ENCODE results near the gene PITPNB.

PITPNB gene

DNA sequence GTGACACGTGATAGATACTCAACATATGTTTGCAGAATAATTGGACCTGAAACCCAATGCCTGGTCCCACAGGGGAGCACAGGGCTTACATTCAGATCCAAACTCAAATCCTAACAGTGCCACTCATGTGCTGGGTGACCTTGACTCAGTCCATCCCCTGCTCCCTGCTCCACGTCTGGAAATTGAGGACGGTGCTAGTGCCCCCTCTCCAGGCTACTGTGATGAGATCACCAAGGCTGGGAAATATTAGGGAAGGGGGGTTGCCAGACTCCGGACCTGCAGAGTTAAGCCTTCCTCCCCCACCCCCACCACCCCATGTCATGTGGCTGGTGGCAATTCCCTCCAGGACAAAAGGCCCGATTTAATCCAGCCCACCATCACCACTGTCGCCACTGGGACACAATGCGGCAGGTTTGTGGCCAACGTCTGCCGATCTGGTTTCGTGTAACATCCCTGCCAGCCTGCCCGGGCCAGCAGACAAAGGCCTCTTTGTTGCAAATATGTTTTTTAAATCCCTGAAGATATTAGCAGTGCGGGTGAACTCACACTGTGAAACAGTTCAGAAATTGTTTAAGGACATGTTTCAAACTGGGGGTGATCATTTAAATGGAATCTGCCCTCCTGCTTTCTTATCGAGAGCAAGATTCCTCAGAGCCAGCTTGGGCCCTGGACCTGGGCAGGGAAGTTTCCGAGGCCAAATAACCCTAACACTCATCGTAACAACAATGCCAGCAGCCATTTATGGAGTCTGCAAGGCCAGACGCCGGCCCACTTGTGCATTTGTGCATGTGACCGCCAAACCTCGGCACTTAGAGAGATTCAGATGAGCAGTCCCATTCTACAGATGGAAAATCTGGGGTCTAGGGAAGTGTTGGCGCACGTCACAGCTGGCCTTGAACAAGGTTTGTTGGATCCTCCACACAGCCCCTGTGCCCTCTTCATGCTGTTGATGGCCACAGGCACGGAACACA is 97.9 kb downstream of the PITPNB start:
- no peak for DNase-seq
- in situ Hi-C loops (cut with HindIII; ENCODE audit: low pct_ligation_motif_present, low pct_unique_long_range_greater_than_20kb, low sequenced_read_pairs) = no loop called here

DNA sequence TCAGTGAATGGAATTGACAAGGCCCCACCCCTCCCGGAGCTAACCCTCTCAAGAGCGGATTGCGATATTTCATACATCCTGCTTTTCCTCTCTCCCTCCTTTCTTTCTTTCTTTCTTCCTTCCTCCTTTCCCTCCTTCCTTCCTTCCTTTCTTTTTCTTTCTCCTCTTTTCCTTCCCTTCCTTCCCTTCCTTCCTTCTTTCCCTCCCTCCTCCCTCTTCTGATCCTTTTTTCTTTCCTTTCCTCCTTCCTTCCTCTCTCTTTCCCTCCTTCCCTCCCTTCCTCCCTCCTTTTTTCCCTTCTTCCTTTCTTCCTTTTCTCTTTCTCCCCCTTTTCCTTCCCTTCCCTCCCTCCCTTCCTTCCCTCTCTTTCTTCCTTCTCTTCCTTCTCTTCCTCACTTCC is 102.5 kb downstream of the PITPNB start:
- in situ Hi-C loops (cut with HindIII; ENCODE audit: low pct_ligation_motif_present, low pct_unique_long_range_greater_than_20kb, low sequenced_read_pairs) = no loop called here
- DNase-seq = no peak

GRCh38 chr22:27815826-27816530 is 103.1 kb downstream of the PITPNB start:
- in situ Hi-C loops (cut with HindIII; ENCODE audit: low pct_ligation_motif_present, low pct_unique_long_range_greater_than_20kb, low sequenced_read_pairs) = no loop called here

DNA sequence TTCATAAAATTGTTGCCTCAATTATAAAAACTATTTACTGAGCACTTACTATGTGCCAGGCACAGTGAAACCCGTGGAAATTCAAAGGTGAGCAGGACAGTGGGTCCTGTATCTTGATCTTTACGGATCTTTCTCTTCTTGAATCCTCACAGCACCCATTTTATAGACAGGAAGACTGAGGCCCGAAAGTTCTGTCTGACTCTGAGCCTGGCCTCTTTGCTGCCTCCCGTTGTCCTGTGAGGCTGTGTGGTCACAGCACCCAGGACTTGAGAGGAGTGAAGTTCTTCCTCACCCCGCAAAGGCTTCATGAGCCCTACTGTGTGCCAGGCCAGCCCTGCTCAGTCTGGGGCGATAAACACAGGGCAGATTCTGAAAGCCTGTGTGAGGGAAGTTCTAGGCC is 104.1 kb downstream of the PITPNB start:
- DNase-seq = no peak
- in situ Hi-C loops (cut with HindIII; ENCODE audit: low pct_ligation_motif_present, low pct_unique_long_range_greater_than_20kb, low sequenced_read_pairs) = no loop called here

More at GRCh38 chr22:27815826-27816530, 103.1 kb downstream of the PITPNB start:
- no peak for DNase-seq

- in situ Hi-C loops (cut with HindIII; ENCODE audit: low pct_ligation_motif_present, low pct_unique_long_range_greater_than_20kb, low sequenced_read_pairs) = no loop called here
Observed at GRCh38 chr22:27811778-27812177, 107.3 kb downstream of the PITPNB start.

DNA sequence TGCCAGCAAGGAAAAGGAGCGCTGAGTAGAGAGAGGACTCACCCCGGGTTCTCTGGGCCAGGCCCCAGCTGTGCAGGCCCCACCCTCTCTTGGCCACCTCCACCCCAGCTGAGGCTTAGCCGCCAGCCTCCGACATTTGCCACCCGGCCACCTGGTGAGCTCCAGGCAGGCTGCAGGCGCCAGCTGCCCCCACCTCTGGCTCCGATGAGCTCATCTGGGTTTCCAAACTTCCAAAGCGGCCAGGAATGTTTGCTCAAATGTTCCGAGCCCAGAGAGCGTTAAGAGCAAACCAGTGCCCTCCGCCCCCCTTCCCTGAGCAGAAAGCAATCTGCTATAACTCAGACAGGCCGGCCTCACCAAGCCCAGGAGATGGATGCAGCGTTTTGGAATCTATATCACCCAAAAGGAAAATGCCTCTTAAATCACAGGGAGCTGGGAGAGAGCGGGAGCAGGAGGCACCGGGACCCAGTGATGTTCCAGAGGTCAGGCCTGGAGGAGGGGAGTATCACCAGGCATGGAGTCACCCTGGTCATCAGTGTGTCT is 108.4 kb downstream of the PITPNB start:
- in situ Hi-C loops (cut with HindIII; ENCODE audit: low pct_ligation_motif_present, low pct_unique_long_range_greater_than_20kb, low sequenced_read_pairs) = no loop called here
- no peak for DNase-seq

More at GRCh38 chr22:27811778-27812177, 107.3 kb downstream of the PITPNB start:
- no peak for DNase-seq

DNA sequence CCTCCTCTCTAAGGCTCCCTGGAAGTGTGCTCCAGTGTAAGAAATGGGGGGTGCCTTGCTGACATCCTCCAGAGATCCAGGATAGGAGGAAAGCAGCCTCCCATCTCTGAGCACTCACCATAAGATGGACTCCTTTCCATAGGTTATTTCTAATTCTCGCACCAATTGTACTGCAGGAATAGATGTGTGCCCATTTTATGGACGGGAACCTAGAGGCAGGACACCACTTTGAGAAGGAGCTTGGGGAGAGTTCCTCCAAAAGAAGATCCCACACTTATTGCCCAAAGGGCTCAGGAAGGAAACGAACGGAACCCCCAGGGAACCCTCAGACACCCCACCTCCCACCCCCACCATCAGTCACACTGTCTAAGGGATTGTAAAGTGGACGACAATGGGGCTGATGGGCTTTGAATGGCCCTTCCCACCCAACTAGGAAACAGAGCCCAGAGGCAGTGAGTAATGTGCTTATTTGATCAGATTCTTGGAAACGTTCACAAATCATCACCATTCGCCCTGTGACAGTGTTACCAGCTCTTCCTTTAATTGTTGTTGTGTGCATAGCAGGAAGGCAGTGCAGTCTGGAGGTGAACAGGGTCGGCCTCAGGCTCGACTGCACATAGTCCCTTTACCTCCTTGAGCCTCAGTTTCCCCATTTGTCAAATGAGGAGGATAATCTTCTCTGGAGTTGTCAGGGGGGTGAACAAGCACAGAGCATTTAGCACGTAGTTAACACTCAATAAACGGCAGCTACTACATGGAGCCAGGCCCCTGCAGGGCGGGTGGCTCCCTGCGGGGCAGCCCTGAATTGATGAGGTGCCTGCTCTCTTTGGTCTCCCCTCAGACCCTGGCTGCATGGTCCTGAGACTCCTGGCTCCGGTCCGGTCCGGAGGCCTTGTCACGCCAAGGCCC is 109.1 kb downstream of the PITPNB start:
- in situ Hi-C loops (cut with HindIII; ENCODE audit: low pct_ligation_motif_present, low pct_unique_long_range_greater_than_20kb, low sequenced_read_pairs) = no loop called here
- DNase-seq = no peak

- no peak for DNase-seq
- in situ Hi-C loops (cut with HindIII; ENCODE audit: low pct_ligation_motif_present, low pct_unique_long_range_greater_than_20kb, low sequenced_read_pairs) = no loop called here
Observed at GRCh38 chr22:27809226-27809603, 109.8 kb downstream of the PITPNB start.

DNA sequence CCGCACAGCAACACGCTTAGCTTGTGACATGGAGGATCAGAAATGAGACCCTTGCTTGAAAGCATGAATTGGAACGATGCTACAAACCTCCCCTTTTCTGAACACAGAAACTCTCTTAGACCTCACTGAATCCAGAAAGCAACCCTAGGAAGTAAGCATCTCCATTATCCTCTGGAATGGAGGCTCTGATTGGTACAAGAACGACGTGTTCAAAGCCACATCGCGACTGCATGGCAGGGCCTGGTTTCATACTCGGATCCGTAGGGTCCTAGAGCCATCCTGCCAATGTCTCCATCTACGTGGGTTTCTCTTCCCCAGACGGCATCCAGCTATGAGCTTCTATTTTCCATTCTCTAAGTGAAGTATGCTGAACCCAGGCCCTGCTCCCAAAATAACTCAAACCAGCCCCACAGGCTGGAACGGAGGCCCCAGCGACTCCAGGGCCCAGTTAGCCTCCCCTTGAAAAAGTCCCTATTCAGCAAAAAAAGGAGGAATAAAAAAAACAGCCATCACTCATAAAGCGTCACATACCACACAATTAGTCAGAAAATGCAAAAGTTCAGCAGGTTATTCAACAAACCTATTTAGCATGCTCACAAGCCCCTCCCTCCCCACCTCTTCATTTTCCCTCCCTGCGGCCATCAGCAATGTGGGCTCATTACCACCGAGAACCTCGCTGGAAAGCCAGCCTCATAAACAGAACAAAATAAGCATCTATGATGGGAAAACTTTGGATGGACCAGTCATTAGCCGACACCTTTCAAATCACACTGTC is 110.4 kb downstream of the PITPNB start:
- no peak for DNase-seq
- in situ Hi-C loops (cut with HindIII; ENCODE audit: low pct_ligation_motif_present, low pct_unique_long_range_greater_than_20kb, low sequenced_read_pairs) = no loop called here

- in situ Hi-C loops (cut with HindIII; ENCODE audit: low pct_ligation_motif_present, low pct_unique_long_range_greater_than_20kb, low sequenced_read_pairs) = no loop called here
- DNase-seq = no peak
Observed at GRCh38 chr22:27805841-27806240, 113.2 kb downstream of the PITPNB start.

GRCh38 chr22:27804470-27805297 is 114.4 kb downstream of the PITPNB start:
- in situ Hi-C loops (cut with HindIII; ENCODE audit: low pct_ligation_motif_present, low pct_unique_long_range_greater_than_20kb, low sequenced_read_pairs) = no loop called here
- peak; percentile 65 for DNase-seq

DNA sequence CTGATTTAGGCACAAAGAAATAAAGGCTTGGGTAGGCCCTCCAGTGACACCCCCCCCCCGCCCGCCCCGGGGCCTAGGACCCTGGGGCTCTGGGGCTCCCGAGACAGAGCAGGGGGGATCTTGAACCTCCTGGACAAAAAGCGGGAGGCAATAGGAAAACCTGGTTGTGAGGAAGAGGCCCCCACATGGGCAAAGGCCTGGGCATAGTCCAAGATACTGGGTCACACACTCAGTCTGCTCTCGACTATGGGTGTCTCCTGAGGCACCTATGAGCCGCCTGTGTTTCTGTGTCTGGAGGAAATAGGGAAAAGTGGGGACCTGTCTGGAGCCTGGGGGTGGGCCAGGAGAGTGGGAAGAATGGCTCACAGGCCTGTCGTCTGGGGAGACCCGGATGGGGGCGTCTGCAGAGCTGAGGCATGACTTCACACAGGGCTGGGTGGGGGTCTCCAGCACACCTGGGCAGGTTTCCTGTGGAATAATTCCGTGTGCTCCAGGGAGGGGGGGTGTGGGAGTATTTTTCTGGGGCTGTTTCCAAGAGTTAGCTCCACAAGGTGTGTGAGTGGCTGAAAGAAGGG is 115.1 kb downstream of the PITPNB start:
- DNase-seq = no peak
- in situ Hi-C loops (cut with HindIII; ENCODE audit: low pct_ligation_motif_present, low pct_unique_long_range_greater_than_20kb, low sequenced_read_pairs) = no loop called here

DNA sequence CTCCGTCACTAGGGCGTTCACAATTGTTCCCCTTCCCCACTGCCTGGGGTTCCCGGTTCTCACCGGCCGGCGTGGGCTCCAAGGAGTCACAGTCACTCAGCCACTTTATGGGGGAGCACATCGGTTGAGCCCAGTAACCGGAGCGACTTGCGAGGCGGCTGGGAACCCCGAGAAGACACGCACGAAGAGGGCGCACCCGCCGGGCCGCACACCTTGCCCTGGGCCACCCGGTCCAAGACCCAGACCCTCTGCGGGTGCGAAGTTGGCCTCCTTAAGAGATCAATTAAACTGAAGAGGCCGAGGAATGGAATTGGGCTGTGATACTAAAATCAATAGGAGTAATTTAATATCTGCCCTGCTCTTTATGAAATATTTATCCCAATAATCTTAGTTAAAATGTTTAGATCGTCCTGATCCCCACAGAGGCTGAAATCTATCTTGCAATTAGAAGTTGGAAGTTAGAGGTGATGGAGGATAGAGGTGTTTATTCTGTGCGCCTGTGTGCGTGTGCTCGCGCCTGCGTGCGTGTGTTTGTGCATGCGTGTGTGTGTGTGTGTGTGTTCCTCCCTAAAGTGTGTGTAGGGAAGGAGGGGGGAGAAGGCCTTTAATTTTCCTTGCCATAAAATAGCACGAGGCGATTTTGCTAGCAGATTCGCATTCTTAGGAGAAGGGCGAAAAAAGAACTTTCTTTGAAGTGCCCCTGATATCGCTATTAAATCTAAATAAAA is 116.5 kb downstream of the PITPNB start:
- DNase-seq = no peak
- in situ Hi-C loops (cut with HindIII; ENCODE audit: low pct_ligation_motif_present, low pct_unique_long_range_greater_than_20kb, low sequenced_read_pairs) = no loop called here
